Nephron (organoid): ENCODE measurements around the gene VSTM2B.
A peak's percentile ranks its signal among the peaks of the same experiment; 100 is the strongest.

Experiments used
- H3K27ac Mint-ChIP-seq, 3 experiments: 2 replicates each; pipeline ENCODE4 v1.8.0; 2020; ENCODE audit warnings: mixed read lengths in 3 of 3, mild to moderate bottlenecking in 2 of 3, moderate library complexity in 1 of 3
- H3K27me3 Mint-ChIP-seq: 2 replicates; pipeline ENCODE4 v1.8.0; 2021; ENCODE audit warnings: low read depth, mild to moderate bottlenecking, moderate library complexity, mixed read lengths
- H3K36me3 Mint-ChIP-seq: 2 replicates; pipeline ENCODE4 v1.8.0; 2020; ENCODE audit warnings: low read depth, mixed read lengths
- H3K4me1 Mint-ChIP-seq: 2 replicates; pipeline ENCODE4 v1.8.0; 2020; ENCODE audit warnings: mixed read lengths
- H3K4me3 Mint-ChIP-seq, 3 experiments: 2 replicates each; pipeline ENCODE4 v1.8.0; 2020; ENCODE audit warnings: mild to moderate bottlenecking in 3 of 3, mixed read lengths in 3 of 3, moderate library complexity in 2 of 3
- H3K9me3 Mint-ChIP-seq: 2 replicates; pipeline ENCODE4 v1.8.0; 2020; ENCODE audit warnings: mixed read lengths
- TF ChIP-seq, protein P1 (sequence below), 3 experiments: fragments of 200-600 bp; sonication (generic); IDR thresholded peaks; one replicate each; pipeline ENCODE4 v1.5.0; 2021; ENCODE audit warnings: antibody characterized with exemption in 3 of 3; ENCODE audit not compliant: unreplicated experiment in 3 of 3

VSTM2B gene

DNA sequence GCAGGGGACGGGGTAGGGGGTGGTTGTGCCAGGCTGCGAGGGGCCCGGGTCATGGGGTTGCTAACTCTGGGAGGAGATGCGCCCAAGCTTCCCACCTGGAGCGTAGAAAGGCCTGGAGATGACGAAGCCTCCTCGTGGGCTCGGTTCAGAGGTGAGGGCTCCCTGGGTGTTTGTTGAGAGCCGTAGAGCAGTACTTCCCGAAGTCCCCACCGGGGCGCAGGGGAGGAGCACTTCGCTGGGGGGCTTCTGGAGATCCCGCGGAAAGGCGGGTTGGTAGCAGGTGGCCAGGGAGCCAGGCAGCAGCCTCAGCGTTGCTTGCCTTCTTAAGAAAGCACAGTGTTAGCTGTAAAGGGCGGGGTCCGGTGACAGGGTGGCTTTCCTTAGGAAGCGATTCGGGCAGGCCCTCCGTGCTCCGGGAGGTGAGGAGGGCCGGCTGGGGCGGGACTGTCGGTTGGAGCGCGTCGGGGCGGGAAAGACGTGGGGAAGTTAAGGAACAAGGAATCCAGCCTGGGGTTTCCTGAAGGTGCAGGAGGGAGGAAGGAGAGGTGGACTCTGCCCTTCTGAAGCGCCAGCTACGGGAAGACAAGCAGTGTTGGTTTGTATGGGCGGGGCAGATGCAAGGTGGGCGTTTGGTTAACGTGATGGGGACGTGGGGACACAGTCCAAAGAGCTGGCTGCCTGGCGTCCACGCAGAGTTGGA is 3.3 kb downstream of the VSTM2B start:
- peaks cover 93% of the 10 kb centered on the region for H3K27me3 Mint-ChIP-seq
- peak overlapping the region; percentile 68 to 84 (median 69) for H3K4me3 Mint-ChIP-seq
- H3K4me1 Mint-ChIP-seq = peaks cover 16% of the 10 kb centered on the region
- H3K36me3 Mint-ChIP-seq = no peaks in the 10 kb centered on the region
- TF ChIP-seq, protein P1, sequence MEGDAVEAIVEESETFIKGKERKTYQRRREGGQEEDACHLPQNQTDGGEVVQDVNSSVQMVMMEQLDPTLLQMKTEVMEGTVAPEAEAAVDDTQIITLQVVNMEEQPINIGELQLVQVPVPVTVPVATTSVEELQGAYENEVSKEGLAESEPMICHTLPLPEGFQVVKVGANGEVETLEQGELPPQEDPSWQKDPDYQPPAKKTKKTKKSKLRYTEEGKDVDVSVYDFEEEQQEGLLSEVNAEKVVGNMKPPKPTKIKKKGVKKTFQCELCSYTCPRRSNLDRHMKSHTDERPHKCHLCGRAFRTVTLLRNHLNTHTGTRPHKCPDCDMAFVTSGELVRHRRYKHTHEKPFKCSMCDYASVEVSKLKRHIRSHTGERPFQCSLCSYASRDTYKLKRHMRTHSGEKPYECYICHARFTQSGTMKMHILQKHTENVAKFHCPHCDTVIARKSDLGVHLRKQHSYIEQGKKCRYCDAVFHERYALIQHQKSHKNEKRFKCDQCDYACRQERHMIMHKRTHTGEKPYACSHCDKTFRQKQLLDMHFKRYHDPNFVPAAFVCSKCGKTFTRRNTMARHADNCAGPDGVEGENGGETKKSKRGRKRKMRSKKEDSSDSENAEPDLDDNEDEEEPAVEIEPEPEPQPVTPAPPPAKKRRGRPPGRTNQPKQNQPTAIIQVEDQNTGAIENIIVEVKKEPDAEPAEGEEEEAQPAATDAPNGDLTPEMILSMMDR (IDR thresholded peaks at IDR 0.05; ENCODE audit: unreplicated experiment in 3 of 3) = no peak
- no peaks in the 10 kb centered on the region for H3K9me3 Mint-ChIP-seq
- no peak overlapping the region for H3K27ac Mint-ChIP-seq

DNA sequence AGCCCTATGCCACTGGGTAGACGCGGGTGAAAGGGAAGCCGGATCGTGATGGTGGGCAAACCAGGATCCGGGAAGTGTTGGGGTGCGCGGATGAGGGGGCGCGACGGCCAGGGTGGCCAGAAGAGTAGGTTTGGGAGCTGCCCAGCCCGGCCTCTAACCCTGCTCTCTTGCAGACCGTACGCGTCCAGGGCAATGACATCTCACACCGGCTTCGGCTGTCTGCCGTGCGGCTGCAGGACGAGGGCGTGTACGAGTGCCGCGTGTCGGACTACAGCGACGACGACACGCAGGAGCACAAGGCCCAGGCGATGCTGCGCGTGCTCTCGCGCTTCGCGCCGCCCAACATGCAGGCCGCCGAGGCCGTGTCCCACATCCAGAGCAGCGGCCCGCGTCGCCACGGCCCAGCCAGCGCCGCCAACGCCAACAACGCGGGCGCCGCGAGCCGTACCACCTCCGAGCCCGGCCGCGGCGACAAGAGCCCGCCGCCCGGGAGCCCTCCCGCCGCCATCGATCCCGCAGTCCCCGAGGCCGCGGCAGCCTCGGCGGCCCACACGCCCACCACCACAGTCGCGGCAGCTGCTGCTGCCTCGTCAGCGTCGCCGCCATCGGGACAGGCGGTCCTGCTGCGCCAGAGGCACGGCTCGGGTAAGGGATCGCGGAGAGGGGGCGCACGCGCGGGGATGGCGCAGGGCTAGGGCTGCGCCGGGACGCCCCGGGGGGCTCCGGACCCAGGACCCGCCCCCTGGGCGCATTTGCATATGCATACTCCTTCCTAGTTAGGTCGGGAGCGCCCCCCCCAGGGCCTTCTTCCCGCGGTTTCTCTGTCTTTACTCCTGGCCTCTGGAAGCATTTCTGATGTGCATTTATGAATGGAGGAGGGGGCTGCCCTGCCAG is 4.1 kb downstream of the VSTM2B start:
- Mint-ChIP-seq H3K4me3 (peak overlapping the region; percentile 68 to 84 (median 69)), H3K4me1 (peaks cover 16% of the 10 kb centered on the region), H3K36me3 (no peaks in the 10 kb centered on the region), H3K9me3 (no peaks in the 10 kb centered on the region), H3K27me3 (peaks cover 91% of the 10 kb centered on the region), H3K27ac (no peak overlapping the region)
- TF ChIP-seq, protein P1 (IDR thresholded peaks at IDR 0.05; ENCODE audit: unreplicated experiment in 3 of 3) = no peak

DNA sequence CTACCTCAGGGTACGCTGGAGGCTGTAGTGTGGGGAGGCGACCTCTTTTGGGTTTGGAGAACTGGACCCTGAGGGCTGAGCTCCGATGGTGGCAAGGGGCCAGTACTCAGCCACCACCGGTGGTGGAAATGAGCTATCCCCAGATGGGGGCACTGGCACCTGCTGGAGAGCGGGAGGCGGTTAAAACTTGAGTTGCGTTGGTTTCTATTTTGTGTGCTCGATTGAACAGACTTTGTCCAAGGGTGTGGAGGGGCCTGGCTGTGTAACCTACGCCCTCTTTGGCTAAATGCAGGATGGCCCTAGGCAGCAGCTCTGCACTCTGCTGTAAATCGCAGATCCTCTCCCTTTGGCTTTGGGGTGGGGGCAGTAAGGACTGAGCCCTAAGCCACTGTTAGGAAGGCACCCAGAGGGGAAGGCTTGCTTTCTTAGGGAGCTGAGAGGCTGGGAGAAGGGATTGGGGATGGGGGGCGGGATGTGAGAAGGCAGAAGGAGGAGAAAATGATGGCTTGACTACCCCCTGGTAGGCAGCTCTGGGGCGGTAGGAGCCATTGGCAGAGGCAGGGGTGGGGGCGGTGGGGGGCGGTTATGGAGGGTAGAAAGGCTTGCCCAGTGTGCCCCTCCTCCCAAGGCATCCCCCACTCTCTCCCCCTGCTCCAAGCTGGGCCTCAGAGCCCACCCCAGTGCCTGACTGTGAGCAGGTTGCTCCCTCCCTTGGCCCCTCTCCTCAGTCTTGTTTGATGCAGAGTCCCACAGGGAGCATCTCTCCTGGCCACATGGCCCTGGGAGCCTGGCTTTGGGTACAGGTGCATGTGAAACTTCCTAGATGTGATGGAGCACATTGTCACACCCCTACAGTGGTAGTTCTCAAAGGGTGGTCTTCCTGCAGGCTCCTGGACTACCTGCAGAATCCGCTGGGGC is 5.0 kb downstream of the VSTM2B start:
- peak overlapping the region; percentile 2 to 62 (median 60) for H3K4me3 Mint-ChIP-seq
- no peaks in the 10 kb centered on the region for H3K9me3 Mint-ChIP-seq
- no peaks in the 10 kb centered on the region for H3K36me3 Mint-ChIP-seq
- H3K4me1 Mint-ChIP-seq = peaks cover 16% of the 10 kb centered on the region
- TF ChIP-seq, protein P1 (IDR thresholded peaks at IDR 0.05; ENCODE audit: unreplicated experiment in 3 of 3) = no peak
- no peak overlapping the region for H3K27ac Mint-ChIP-seq
- H3K27me3 Mint-ChIP-seq = peaks cover 92% of the 10 kb centered on the region

DNA sequence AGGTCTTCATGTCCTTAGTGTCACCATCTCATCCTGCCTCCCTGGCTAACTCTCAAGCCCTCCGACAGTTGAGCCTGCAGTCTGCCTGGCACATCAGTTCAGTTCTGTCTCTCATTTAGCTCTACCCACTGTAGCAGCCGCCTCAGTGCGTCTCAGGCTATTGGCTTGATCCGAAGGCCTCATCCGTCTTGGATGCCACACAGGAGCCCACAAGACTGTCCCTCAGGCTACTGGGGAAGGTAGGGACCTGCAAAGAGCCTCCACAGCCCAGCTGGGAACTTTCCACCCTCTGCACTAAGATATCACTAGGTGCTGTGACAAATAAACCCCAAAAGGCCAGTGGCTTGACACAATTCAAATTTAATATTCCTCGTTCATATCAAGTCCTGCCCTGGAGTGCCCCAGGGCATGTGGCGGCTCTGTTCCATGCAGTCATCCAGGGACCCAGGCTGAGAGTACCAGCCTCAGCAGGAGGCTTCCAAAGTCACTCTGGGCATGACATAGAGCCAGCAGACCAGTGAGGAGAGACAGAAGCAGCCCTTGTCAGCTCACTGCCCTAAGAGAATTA is 5.7 kb downstream of the VSTM2B start:
- no peak overlapping the region for H3K4me3 Mint-ChIP-seq
- no peaks in the 10 kb centered on the region for H3K9me3 Mint-ChIP-seq
- peaks cover 94% of the 10 kb centered on the region for H3K27me3 Mint-ChIP-seq
- no peaks in the 10 kb centered on the region for H3K36me3 Mint-ChIP-seq
- no peak overlapping the region for H3K27ac Mint-ChIP-seq
- H3K4me1 Mint-ChIP-seq = peaks cover 16% of the 10 kb centered on the region
- TF ChIP-seq, protein P1 (IDR thresholded peaks at IDR 0.05; ENCODE audit: unreplicated experiment in 3 of 3) = no peak

DNA sequence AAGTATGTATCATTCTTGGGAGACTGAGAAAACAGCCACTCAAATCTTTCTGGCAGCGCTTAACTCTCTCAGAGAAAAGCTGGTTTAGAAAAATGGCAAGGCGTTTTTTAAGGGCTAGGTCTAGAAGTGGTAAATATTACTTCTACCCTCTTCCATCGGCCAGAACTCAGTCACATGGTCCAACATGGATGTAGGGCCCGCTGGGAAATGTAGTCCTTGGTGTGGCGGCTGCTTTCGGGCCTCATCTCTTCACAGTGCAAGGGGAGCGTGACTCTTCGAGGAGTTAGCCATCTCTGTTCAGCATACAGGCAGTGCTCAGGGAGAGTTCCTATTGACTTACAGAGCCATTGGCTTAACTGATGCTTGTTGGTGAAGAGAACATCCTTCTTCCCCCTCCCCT is 6.3 kb downstream of the VSTM2B start:
- no peaks in the 10 kb centered on the region for H3K36me3 Mint-ChIP-seq

More for the DNA sequence above, 6.3 kb downstream of the VSTM2B start:
- Mint-ChIP-seq H3K4me3 (no peak overlapping the region), H3K4me1 (peaks cover 16% of the 10 kb centered on the region), H3K27me3 (peaks cover 91% of the 10 kb centered on the region), H3K9me3 (no peaks in the 10 kb centered on the region), H3K27ac (no peak overlapping the region)
- TF ChIP-seq, protein P1 (IDR thresholded peaks at IDR 0.05; ENCODE audit: unreplicated experiment in 3 of 3) = no peak
